Glutamatergic neuron (in vitro differentiated cells): Measurements from ENCODE around the gene CD6. TPM values are rescaled to one million over a fixed set of nuclear protein-coding genes. Genes with fewer than 3 reads are reported as not detected.
A peak's percentile ranks its signal among the peaks of the same experiment; 100 is the strongest.

Experiments used
- DNase-seq: peaks from one replicate; pipeline ENCODE4 v3.0.0; 2022
- H3K27ac Mint-ChIP-seq: one replicate; pipeline ENCODE4 v1.8.0; 2020; ENCODE audit warnings: mild to moderate bottlenecking, mixed read lengths, inconsistent platforms; ENCODE audit not compliant: unreplicated experiment
- H3K27me3 Mint-ChIP-seq: one replicate; pipeline ENCODE4 v1.8.0; 2020; ENCODE audit warnings: mild to moderate bottlenecking, moderate library complexity, mixed read lengths, inconsistent platforms; ENCODE audit not compliant: unreplicated experiment
- H3K36me3 Mint-ChIP-seq: one replicate; pipeline ENCODE4 v1.8.0; 2020; ENCODE audit warnings: mild to moderate bottlenecking, mixed read lengths, inconsistent platforms; ENCODE audit not compliant: unreplicated experiment
- H3K4me1 Mint-ChIP-seq: one replicate; pipeline ENCODE4 v1.8.0; 2020; ENCODE audit warnings: mild to moderate bottlenecking, low read depth, mixed read lengths, inconsistent platforms; ENCODE audit not compliant: unreplicated experiment
- H3K4me3 Mint-ChIP-seq: one replicate; pipeline ENCODE4 v1.8.0; 2020; ENCODE audit warnings: mild to moderate bottlenecking, mixed read lengths, inconsistent platforms; ENCODE audit not compliant: unreplicated experiment
- H3K9me3 Mint-ChIP-seq: one replicate; pipeline ENCODE4 v1.8.0; 2020; ENCODE audit warnings: mild to moderate bottlenecking, moderate library complexity, mixed read lengths, inconsistent platforms; ENCODE audit not compliant: unreplicated experiment
- total RNA-seq: library from RNA; stranded (reverse); fragmentation: NEBNext Ultra II Directional; extraction: Animal tissue kit (Norgen Biotek cat#: 25700); gene quantifications from one replicate; pipeline ENCODE4 v1.2.1, GENCODE V29; 2021; ENCODE audit not compliant: unreplicated experiment
- TF ChIP-seq, protein P1 (sequence below): fragments of 200-600 bp; sonication (generic); IDR thresholded peaks from one replicate; pipeline ENCODE4 v1.5.0; 2021; ENCODE audit not compliant: partially characterized antibody, unreplicated experiment

The CD6 gene
- total RNA-seq, 1 donor from 2014 or later: not detected

DNA sequence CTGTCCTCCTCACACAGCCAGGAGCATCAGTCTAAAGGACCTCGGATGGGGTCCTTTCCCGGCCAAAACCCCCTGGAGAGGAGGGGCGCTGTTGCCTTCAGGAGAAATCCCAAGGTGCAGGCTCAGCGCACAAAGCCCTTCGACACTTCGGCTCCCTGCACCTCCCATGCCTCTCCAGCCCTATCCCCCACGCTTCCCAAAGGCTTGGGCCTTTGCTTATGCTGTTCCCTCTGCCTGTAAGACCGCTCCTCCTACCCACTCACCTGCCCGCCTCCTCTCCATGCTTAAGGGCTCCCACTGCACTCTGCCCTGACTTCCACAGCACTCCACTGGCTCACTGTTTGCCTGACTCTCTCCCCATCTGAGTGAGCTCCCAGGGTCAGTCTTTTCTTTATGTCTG, 33.0 kb upstream of the CD6 start:
- peaks cover 23% of the 10 kb centered on the region for H3K4me1 Mint-ChIP-seq

DNA sequence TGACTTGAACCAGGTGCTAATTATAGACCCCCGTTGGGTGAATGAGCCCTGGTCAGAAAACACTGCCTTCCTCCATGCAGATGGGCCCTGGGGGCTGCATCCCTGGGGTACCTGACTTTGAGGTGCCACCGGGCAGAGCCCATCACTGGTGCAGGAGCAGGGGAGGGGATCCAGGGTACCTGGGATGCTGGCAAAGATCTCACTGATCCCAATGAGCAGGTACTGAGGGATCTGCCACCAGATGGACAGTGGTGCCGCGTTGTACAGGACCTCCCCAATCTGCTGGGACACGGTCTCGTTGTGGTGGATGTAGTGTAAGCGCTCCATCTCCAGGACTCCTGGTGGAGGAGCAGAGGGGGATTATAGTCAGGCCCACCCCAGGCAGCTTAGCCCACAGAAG, 32.2 kb upstream of the CD6 start:
- Mint-ChIP-seq H3K4me3 (no peak overlapping the region), H3K27ac (no peak overlapping the region), H3K9me3 (peaks cover 22% of the 10 kb centered on the region), H3K36me3 (no peaks in the 10 kb centered on the region), H3K4me1 (peaks cover 26% of the 10 kb centered on the region), H3K27me3 (peaks cover 31% of the 10 kb centered on the region)
- DNase-seq: no peak
- TF ChIP-seq, protein P1, sequence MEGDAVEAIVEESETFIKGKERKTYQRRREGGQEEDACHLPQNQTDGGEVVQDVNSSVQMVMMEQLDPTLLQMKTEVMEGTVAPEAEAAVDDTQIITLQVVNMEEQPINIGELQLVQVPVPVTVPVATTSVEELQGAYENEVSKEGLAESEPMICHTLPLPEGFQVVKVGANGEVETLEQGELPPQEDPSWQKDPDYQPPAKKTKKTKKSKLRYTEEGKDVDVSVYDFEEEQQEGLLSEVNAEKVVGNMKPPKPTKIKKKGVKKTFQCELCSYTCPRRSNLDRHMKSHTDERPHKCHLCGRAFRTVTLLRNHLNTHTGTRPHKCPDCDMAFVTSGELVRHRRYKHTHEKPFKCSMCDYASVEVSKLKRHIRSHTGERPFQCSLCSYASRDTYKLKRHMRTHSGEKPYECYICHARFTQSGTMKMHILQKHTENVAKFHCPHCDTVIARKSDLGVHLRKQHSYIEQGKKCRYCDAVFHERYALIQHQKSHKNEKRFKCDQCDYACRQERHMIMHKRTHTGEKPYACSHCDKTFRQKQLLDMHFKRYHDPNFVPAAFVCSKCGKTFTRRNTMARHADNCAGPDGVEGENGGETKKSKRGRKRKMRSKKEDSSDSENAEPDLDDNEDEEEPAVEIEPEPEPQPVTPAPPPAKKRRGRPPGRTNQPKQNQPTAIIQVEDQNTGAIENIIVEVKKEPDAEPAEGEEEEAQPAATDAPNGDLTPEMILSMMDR: no peak

More for the DNA sequence above, 33.0 kb upstream of the CD6 start:
- peaks cover 23% of the 10 kb centered on the region for H3K9me3 Mint-ChIP-seq
- no peak overlapping the region for H3K4me3 Mint-ChIP-seq
- no peak overlapping the region for H3K27ac Mint-ChIP-seq
- no peaks in the 10 kb centered on the region for H3K36me3 Mint-ChIP-seq
- TF ChIP-seq, protein P1: no peak
- peaks cover 31% of the 10 kb centered on the region for H3K27me3 Mint-ChIP-seq
- DNase-seq: no peak

DNA sequence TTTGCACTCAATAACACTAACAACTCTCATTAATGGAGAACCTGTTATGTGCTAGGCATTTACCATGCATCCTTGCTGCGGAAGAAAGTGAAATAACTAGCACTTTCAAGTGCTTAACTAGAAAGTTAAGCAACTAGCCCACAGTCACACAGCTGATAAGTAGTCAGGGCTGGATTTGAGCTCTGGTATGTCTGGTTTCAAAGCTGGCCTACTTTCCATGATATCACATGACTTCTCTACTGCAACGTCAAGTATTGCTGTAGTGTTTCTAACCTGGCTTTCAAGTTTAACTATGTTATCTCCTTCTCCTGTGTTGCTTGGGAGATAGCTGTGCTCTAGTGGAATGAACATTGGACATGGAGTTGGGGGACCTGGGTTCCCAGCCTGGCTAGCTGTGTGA, 31.6 kb upstream of the CD6 start:
- peaks cover 32% of the 10 kb centered on the region for H3K27me3 Mint-ChIP-seq
- H3K4me3 Mint-ChIP-seq: no peak overlapping the region
- peaks cover 27% of the 10 kb centered on the region for H3K4me1 Mint-ChIP-seq
- TF ChIP-seq, protein P1: no peak
- H3K27ac Mint-ChIP-seq: no peak overlapping the region
- no peaks in the 10 kb centered on the region for H3K36me3 Mint-ChIP-seq
- H3K9me3 Mint-ChIP-seq: peaks cover 20% of the 10 kb centered on the region
- no peak for DNase-seq

DNA sequence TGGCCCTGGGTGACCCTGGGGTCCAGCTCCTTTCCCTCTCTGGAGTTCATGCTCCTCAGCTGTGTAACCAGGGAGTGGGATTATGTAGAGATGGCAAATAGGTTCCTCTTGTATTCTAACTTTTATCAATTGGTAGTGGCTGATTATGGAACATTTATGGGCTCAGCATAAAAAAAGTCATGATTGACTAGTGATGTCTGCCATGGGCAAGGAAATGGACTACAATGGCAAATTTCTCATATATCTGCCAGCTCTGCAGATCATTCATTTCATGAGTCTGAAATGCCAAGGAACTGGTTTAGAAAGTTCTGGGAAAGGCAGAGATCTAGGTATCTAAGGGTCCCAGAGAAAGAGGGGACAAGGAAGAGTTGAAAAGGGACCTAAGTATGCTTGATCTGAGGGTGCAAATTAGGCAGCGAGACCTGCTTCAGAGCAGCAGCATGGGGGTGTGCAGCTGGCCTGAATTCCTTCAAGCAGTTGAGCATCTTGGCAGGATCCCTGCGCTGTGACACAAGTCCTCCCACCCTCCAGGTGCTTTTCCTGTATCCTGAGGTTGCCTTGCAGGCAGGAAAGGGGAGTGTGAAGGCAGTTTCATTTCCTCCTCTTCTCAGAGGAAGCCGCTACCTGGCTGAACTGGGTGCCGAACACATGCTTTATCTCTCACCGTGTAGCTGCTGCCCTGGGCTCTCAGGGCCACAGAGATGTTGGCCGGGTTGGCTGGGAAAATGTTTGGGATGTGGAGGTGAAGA, 29.9 kb upstream of the CD6 start:
- DNase-seq: no peak
- H3K36me3 Mint-ChIP-seq: no peaks in the 10 kb centered on the region
- TF ChIP-seq, protein P1: no peak
- H3K9me3 Mint-ChIP-seq: peaks cover 21% of the 10 kb centered on the region
- peaks cover 34% of the 10 kb centered on the region for H3K27me3 Mint-ChIP-seq
- peaks cover 34% of the 10 kb centered on the region for H3K4me1 Mint-ChIP-seq
- no peak overlapping the region for H3K4me3 Mint-ChIP-seq
- peak overlapping the region; percentile 62 for H3K27ac Mint-ChIP-seq

DNA sequence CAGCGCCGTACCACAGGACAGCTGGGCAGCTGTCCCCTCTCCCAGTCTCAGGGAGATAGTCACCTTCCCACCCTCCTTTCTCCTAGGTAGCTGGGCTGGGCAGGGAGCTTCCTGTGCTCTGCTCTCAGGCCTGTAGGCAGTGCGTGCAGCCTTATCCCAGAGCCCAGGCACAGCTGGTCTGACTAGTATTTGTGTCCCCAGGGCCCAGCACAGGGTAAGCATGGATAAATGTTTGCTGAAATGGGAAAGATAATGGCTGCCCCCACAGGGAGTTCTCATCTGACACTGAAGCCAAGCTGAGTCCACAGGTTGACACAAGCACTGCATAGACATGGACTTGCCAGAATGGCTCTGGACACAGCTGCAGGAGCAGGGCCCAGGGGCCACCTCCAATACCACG, 29.3 kb upstream of the CD6 start:
- Mint-ChIP-seq H3K4me1 (peaks cover 36% of the 10 kb centered on the region), H3K36me3 (no peaks in the 10 kb centered on the region), H3K27ac (peak overlapping the region; percentile 44), H3K4me3 (peak overlapping the region; percentile 38), H3K27me3 (peaks cover 32% of the 10 kb centered on the region), H3K9me3 (peaks cover 21% of the 10 kb centered on the region)
- TF ChIP-seq, protein P1: no peak
- peak; percentile 59 for DNase-seq
